Activated T-helper 17 cell treated with anti-CD3 and anti-CD28 coated beads, Interleukin-2, amount 50 U/mL, for 72 hours (primary cell): Measurements from ENCODE around the gene HECA. TPM values are rescaled to one million over a fixed set of nuclear protein-coding genes. Genes with fewer than 3 reads are reported as not detected.

Experiments used
- total RNA-seq, 2 donors: library from RNA; stranded (reverse); gene quantifications; one replicate each; pipeline ENCODE4 v1.2.3, GENCODE V29; 2022

HECA gene
- total RNA-seq, 2 donors from 2014 or later, result 67.0 to 85.7 TPM

Other genes with a start within 250 kb of the HECA start
- 10 to 100 TPM; 51.7 to 52.5 TPM for gene REPS1, start 146.8 kb upstream of the HECA start, total RNA-seq
- 100 to 1,000 TPM in 1 of 2 donors, 10 to 100 TPM in 1; 94.3 to 186 TPM for gene ABRACL, start 106.3 kb upstream of the HECA start, total RNA-seq
- under 1 TPM; 0.24 to 0.37 TPM for gene TXLNB, start 156.9 kb downstream of the HECA start, total RNA-seq
- gene CITED2, start 239.6 kb downstream of the HECA start, total RNA-seq, result 10 to 100 TPM; 60.9 to 99.4 TPM